ENCODE results near the gene GALNT15. TPM values are rescaled to one million over a fixed set of nuclear protein-coding genes. Genes with fewer than 3 reads are reported as not detected.

GALNT15 gene
- total RNA-seq, 2 donors from 2014 or later = 0.13 TPM; not detected in 1

GRCh38 chr3:16168211-16168610 is 6.3 kb upstream of the GALNT15 start:
- peak; percentile 1 for DNase-seq
- TF ChIP-seq, protein P1, sequence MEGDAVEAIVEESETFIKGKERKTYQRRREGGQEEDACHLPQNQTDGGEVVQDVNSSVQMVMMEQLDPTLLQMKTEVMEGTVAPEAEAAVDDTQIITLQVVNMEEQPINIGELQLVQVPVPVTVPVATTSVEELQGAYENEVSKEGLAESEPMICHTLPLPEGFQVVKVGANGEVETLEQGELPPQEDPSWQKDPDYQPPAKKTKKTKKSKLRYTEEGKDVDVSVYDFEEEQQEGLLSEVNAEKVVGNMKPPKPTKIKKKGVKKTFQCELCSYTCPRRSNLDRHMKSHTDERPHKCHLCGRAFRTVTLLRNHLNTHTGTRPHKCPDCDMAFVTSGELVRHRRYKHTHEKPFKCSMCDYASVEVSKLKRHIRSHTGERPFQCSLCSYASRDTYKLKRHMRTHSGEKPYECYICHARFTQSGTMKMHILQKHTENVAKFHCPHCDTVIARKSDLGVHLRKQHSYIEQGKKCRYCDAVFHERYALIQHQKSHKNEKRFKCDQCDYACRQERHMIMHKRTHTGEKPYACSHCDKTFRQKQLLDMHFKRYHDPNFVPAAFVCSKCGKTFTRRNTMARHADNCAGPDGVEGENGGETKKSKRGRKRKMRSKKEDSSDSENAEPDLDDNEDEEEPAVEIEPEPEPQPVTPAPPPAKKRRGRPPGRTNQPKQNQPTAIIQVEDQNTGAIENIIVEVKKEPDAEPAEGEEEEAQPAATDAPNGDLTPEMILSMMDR (conservative IDR thresholded peaks at IDR 0.05) = no peak
- H3K27me3 Mint-ChIP-seq (ENCODE audit: insufficient read depth) = peaks cover 16% of the 10 kb centered on the region

DNA sequence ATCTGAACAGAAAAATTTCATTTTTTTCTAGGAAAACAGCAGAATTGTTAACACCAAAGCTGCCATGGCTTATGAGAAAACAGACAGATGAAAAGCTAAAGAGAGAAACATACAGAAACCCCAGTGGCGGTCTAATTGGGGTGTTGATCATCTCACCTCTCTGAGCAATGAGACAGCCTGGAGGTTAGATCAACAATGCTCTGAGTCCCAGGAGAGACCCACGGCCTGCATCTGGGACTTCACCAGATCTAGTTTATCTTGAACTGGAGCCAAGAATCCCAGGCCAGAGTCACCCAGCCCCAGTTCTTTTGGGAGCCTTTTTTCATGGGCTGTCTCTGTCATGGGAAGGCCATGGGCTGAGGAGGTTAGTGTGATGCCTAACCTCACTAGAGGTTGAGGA is 3.5 kb upstream of the GALNT15 start:
- Mint-ChIP-seq H3K4me1 (no peaks in the 10 kb centered on the region), H3K36me3 (ENCODE audit: low read depth) (no peaks in the 10 kb centered on the region), H3K27me3 (ENCODE audit: insufficient read depth) (peaks cover 33% of the 10 kb centered on the region), H3K9me3 (peaks cover 4% of the 10 kb centered on the region), H3K4me3 (no peak overlapping the region), H3K27ac (no peak overlapping the region)
- no peak overlapping the region for H3K27ac ChIP-seq (ENCODE audit: low read depth, low read length)
- peaks cover 14% of the 10 kb centered on the region for H3K9me3 ChIP-seq (ENCODE audit: control insufficient read depth, low read length)
- DNase-seq = no peak
- H3K9ac ChIP-seq (ENCODE audit: extremely low read depth, low read length, poor library complexity, severe bottlenecking) = no peak overlapping the region
- no peaks in the 10 kb centered on the region for H3K4me1 ChIP-seq (ENCODE audit: control insufficient read depth, insufficient read depth, low read length)
- H3K4me3 ChIP-seq (ENCODE audit: low read length) = no peak overlapping the region
- H3K36me3 ChIP-seq (ENCODE audit: control insufficient read depth, insufficient read depth, low read length) = no peaks in the 10 kb centered on the region
- H3K27me3 ChIP-seq (ENCODE audit: control insufficient read depth, insufficient read depth, low read length, poor library complexity, severe bottlenecking) = peaks cover 6% of the 10 kb centered on the region
- TF ChIP-seq, protein P1 (conservative IDR thresholded peaks at IDR 0.05) = no peak
- 92% methylated on average over 2 of the region's 2 CpGs for WGBS, 2 experiments (ENCODE audit: insufficient coverage in 1 of 2, insufficient read length in 1 of 2)

More at GRCh38 chr3:16168211-16168610, 6.3 kb upstream of the GALNT15 start:
- no peaks in the 10 kb centered on the region for H3K4me1 Mint-ChIP-seq
- H3K9ac ChIP-seq (ENCODE audit: extremely low read depth, low read length, poor library complexity, severe bottlenecking) = no peak overlapping the region
- no peaks in the 10 kb centered on the region for H3K36me3 Mint-ChIP-seq (ENCODE audit: low read depth)
- no peaks in the 10 kb centered on the region for H3K36me3 ChIP-seq (ENCODE audit: control insufficient read depth, insufficient read depth, low read length)
- no peaks in the 10 kb centered on the region for H3K27me3 ChIP-seq (ENCODE audit: control insufficient read depth, insufficient read depth, low read length, poor library complexity, severe bottlenecking)
- no peak overlapping the region for H3K4me3 Mint-ChIP-seq
- no peak overlapping the region for H3K27ac Mint-ChIP-seq
- H3K4me1 ChIP-seq (ENCODE audit: control insufficient read depth, insufficient read depth, low read length) = no peaks in the 10 kb centered on the region
- 87 to 88% methylated on average over 5 to 6 of the region's 6 CpGs for WGBS, 2 experiments (ENCODE audit: insufficient coverage in 1 of 2, insufficient read length in 1 of 2)
- H3K9me3 ChIP-seq (ENCODE audit: control insufficient read depth, low read length) = peaks cover 27% of the 10 kb centered on the region
- H3K27ac ChIP-seq (ENCODE audit: low read depth, low read length) = no peak overlapping the region
- peaks cover 31% of the 10 kb centered on the region for H3K9me3 Mint-ChIP-seq
- no peak overlapping the region for H3K4me3 ChIP-seq (ENCODE audit: low read length)

DNA sequence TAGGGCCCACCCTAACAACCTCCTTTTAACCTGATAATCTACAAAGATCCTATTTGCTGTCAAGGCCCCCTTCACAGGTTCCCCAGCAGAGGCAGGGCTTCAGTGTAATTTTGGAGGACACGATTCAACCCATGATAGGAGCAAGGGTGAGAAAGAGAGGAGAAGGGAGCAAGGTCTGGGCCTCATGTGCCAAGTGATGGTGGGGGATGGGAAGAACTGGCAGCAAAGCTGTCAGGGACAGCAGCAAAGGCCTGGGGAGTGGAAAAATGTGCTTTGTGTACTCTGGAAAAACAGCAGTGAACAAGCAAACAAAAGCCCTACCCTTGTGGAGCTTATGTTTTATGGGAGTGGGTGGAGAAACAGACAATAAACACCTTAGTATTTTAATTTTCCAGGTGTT is 2.7 kb upstream of the GALNT15 start:
- no peaks in the 10 kb centered on the region for H3K36me3 ChIP-seq (ENCODE audit: control insufficient read depth, insufficient read depth, low read length)
- H3K4me1 Mint-ChIP-seq = no peaks in the 10 kb centered on the region
- H3K4me1 ChIP-seq (ENCODE audit: control insufficient read depth, insufficient read depth, low read length) = no peaks in the 10 kb centered on the region
- peaks cover 4% of the 10 kb centered on the region for H3K9me3 Mint-ChIP-seq
- TF ChIP-seq, protein P1 (conservative IDR thresholded peaks at IDR 0.05) = no peak
- H3K9ac ChIP-seq (ENCODE audit: extremely low read depth, low read length, poor library complexity, severe bottlenecking) = no peak overlapping the region
- no peak overlapping the region for H3K4me3 Mint-ChIP-seq
- H3K27ac ChIP-seq (ENCODE audit: low read depth, low read length) = no peak overlapping the region
- no peaks in the 10 kb centered on the region for H3K36me3 Mint-ChIP-seq (ENCODE audit: low read depth)
- no peak overlapping the region for H3K27ac Mint-ChIP-seq
- peaks cover 39% of the 10 kb centered on the region for H3K27me3 Mint-ChIP-seq (ENCODE audit: insufficient read depth)
- WGBS, 2 experiments (ENCODE audit: insufficient coverage in 1 of 2, insufficient read length in 1 of 2) = 93% methylated on average over 1 of the region's 1 CpG; no CpG with 5 or more reads in 1 of the 2 experiments
- peaks cover 6% of the 10 kb centered on the region for H3K27me3 ChIP-seq (ENCODE audit: control insufficient read depth, insufficient read depth, low read length, poor library complexity, severe bottlenecking)
- H3K4me3 ChIP-seq (ENCODE audit: low read length) = no peak overlapping the region
- no peak for DNase-seq
- H3K9me3 ChIP-seq (ENCODE audit: control insufficient read depth, low read length) = peaks cover 14% of the 10 kb centered on the region

Data from endodermal cell (in vitro differentiated cells).